Neural cell (in vitro differentiated cells): ENCODE results near the gene CRHR1. TPM values are rescaled to one million over a fixed set of nuclear protein-coding genes. Genes with fewer than 3 reads are reported as not detected.

Experiments used
- H2AFZ ChIP-seq: fragments of 200-600, 300-800 bp; sonication (generic), shearing (Covaris generic); 2 replicates; pipeline ENCODE4 v1.6.0; 2014; ENCODE audit warnings: low read depth, mild to moderate bottlenecking, antibody characterized with exemption, low read length, moderate library complexity
- H3F3A ChIP-seq: fragments of 200-600 bp; shearing (Covaris generic); 2 replicates; pipeline ENCODE4 v1.6.1; 2016; ENCODE audit warnings: mild to moderate bottlenecking, moderate library complexity, mixed read lengths, antibody characterized with exemption, low read length; ENCODE audit not compliant: insufficient read depth, poor library complexity, severe bottlenecking
- H3K27ac ChIP-seq: fragments of 200-600, 300-800 bp; sonication (generic), shearing (Covaris generic); 2 replicates; pipeline ENCODE4 v1.5.1; 2014; ENCODE audit warnings: mild to moderate bottlenecking, low read length, moderate library complexity
- H3K27me3 ChIP-seq: fragments of 300-800, 200-600 bp; sonication (generic), shearing (Covaris generic); 2 replicates; pipeline ENCODE4 v1.6.0; 2014; ENCODE audit warnings: mild to moderate bottlenecking, low read depth, low read length, moderate library complexity; ENCODE audit not compliant: insufficient read depth
- H3K36me3 ChIP-seq: fragments of 300-800, 200-600 bp; sonication (generic), shearing (Covaris generic); 2 replicates; pipeline ENCODE4 v1.5.1; 2014; ENCODE audit warnings: mild to moderate bottlenecking, antibody characterized with exemption, low read length, moderate library complexity; ENCODE audit not compliant: insufficient read depth
- H3K4me2 ChIP-seq: fragments of 300-800, 200-600 bp; sonication (generic), shearing (Covaris generic); 2 replicates; pipeline ENCODE4 v1.6.0; 2014; ENCODE audit warnings: mild to moderate bottlenecking, low read length
- H3K4me3 ChIP-seq: fragments of 300-800, 200-600 bp; sonication (generic), shearing (Covaris generic); 2 replicates; pipeline ENCODE4 v1.5.1; 2014; ENCODE audit warnings: mild to moderate bottlenecking, low read length, moderate library complexity
- H3K79me2 ChIP-seq: fragments of 200-600 bp; shearing (Covaris generic); replicated peaks from 2 replicates; pipeline ENCODE4 v1.6.0; 2014; ENCODE audit warnings: mild to moderate bottlenecking, low read length, moderate library complexity; ENCODE audit not compliant: insufficient read depth
- H3K9ac ChIP-seq: fragments of 300-800, 200-600 bp; sonication (generic), shearing (Covaris generic); 2 replicates; pipeline ENCODE4 v1.6.1; 2016; ENCODE audit warnings: mild to moderate bottlenecking, low read length, mixed read lengths
- H3K9me2 ChIP-seq: fragments of 200-600 bp; shearing (Covaris generic); 2 replicates; pipeline ENCODE4 v1.6.1; 2016; ENCODE audit warnings: mild to moderate bottlenecking, low read length, mixed read lengths; ENCODE audit not compliant: insufficient read depth
- H3K9me3 ChIP-seq: fragments of 200-600, 300-800 bp; sonication (generic), shearing (Covaris generic); 2 replicates; pipeline ENCODE4 v1.6.1; 2016; ENCODE audit warnings: mild to moderate bottlenecking, mixed run types, low read length, moderate library complexity, mixed read lengths
- H4K20me1 ChIP-seq: fragments of 200-600 bp; shearing (Covaris generic); 2 replicates; pipeline ENCODE4 v1.6.1; 2016; ENCODE audit warnings: mild to moderate bottlenecking, mixed run types; ENCODE audit not compliant: insufficient read depth
- CTCF ChIP-seq: fragments of 450-650 bp; IDR thresholded peaks from 2 replicates; pipeline ENCODE4 v1.5.1; 2014; ENCODE audit warnings: antibody characterized with exemption, mild to moderate bottlenecking, moderate library complexity; ENCODE audit not compliant: poor library complexity, severe bottlenecking
- EP300 ChIP-seq: fragments of 450-650 bp; conservative IDR thresholded peaks from 2 replicates; pipeline ENCODE4 v1.6.1; 2014; ENCODE audit warnings: antibody characterized with exemption, mild to moderate bottlenecking, moderate library complexity; ENCODE audit not compliant: poor library complexity, severe bottlenecking
- EZH2 ChIP-seq: fragments of 200-600, 300-800 bp; shearing (Covaris generic), sonication (generic); IDR thresholded peaks from 2 replicates; pipeline ENCODE4 v1.6.1; 2014; ENCODE audit warnings: antibody characterized with exemption, low read length, borderline replicate concordance, mild to moderate bottlenecking; ENCODE audit not compliant: insufficient read depth, poor library complexity, severe bottlenecking
- MXI1 ChIP-seq: fragments of 450-650 bp; conservative IDR thresholded peaks from 2 replicates; pipeline ENCODE4 v1.6.1; 2014; ENCODE audit warnings: antibody characterized with exemption, mild to moderate bottlenecking; ENCODE audit not compliant: poor library complexity, severe bottlenecking
- POLR2AphosphoS5 ChIP-seq: IDR thresholded peaks from 2 replicates; pipeline ENCODE4 v1.6.1; 2012
- RAD21 ChIP-seq: fragments of 450-650 bp; conservative IDR thresholded peaks from 2 replicates; pipeline ENCODE4 v1.6.1; 2014; ENCODE audit warnings: antibody characterized with exemption, mild to moderate bottlenecking, moderate library complexity
- REST ChIP-seq: IDR thresholded peaks from 2 replicates; pipeline ENCODE4 v1.6.1; 2012; ENCODE audit warnings: borderline replicate concordance
- SMC3 ChIP-seq: fragments of 450-650 bp; conservative IDR thresholded peaks from 2 replicates; pipeline ENCODE4 v1.6.1; 2014; ENCODE audit warnings: antibody characterized with exemption, mild to moderate bottlenecking, moderate library complexity; ENCODE audit not compliant: poor library complexity
- TAF1 ChIP-seq: IDR thresholded peaks from 2 replicates; pipeline ENCODE4 v1.6.1; 2012; ENCODE audit warnings: low read depth
- polyA plus RNA-seq: library from polyadenylated mRNA; depleted of rRNA; stranded (reverse); fragments of >200 nt; gene quantifications from 2 replicates; pipeline ENCODE4 v1.2.3, GENCODE V29; 2014

CRHR1 gene
- polyA plus RNA-seq, 1 donor from 2014 or later: 4.5 TPM

- no peak for TF ChIP-seq CTCF
- no peak for TF ChIP-seq EP300
- TF ChIP-seq TAF1: no peak
- TF ChIP-seq RAD21: no peak
- no peak for TF ChIP-seq REST
- TF ChIP-seq MXI1: no peak
- TF ChIP-seq POLR2AphosphoS5: no peak
- no peak for TF ChIP-seq SMC3
- no peak for TF ChIP-seq EZH2
These were observed 8.3 kb downstream of the CRHR1 start for GRCh38 chr17:45792437-45792836.

GRCh38 chr17:45792995-45793755 is 9.1 kb downstream of the CRHR1 start:
- Histone ChIP-seq H3K27me3 (no peaks in the 10 kb centered on the region), H4K20me1 (no peaks in the 10 kb centered on the region), H3K9me3 (no peaks in the 10 kb centered on the region), H3K9me2 (no peaks in the 10 kb centered on the region), H3K79me2 (no peaks in the 10 kb centered on the region), H3K36me3 (no peaks in the 10 kb centered on the region), H2AFZ (no peak overlapping the region), H3F3A (no peaks in the 10 kb centered on the region), H3K9ac (no peak overlapping the region), H3K27ac (no peak overlapping the region), H3K4me3 (no peak overlapping the region), H3K4me2 (no peak overlapping the region)
- no peak for TF ChIP-seq EP300
- TF ChIP-seq MXI1: no peak
- no peak for TF ChIP-seq TAF1
- no peak for TF ChIP-seq EZH2
- no peak for TF ChIP-seq REST
- TF ChIP-seq CTCF: no peak
- no peak for TF ChIP-seq POLR2AphosphoS5
- no peak for TF ChIP-seq SMC3

More at GRCh38 chr17:45792437-45792836, 8.3 kb downstream of the CRHR1 start:
- Histone ChIP-seq H3K9me2 (no peaks in the 10 kb centered on the region), H2AFZ (no peak overlapping the region), H3K4me2 (no peak overlapping the region), H3K9me3 (no peaks in the 10 kb centered on the region), H3K36me3 (no peaks in the 10 kb centered on the region), H4K20me1 (no peaks in the 10 kb centered on the region), H3K79me2 (no peaks in the 10 kb centered on the region), H3F3A (no peaks in the 10 kb centered on the region), H3K9ac (no peak overlapping the region), H3K27ac (no peak overlapping the region), H3K27me3 (no peaks in the 10 kb centered on the region), H3K4me3 (no peak overlapping the region)
